A549 (cell line): ENCODE data around the gene TMEM217. TPM values are rescaled to one million over a fixed set of nuclear protein-coding genes. Genes with fewer than 3 reads are reported as not detected.
"Not testable (repeated sequence)": the region's sequence is repeated elsewhere in the genome, so short reads cannot be mapped to it uniquely, and the experiment has no call there.

Experiments
- ATAC-seq, 2 experiments: fragments of 200-7000 bp in 1 of 2; fragments of >200 bp in 1 of 2; cut with Nextera tagmentation in 1 of 2; cut with Tn5 transposase in 1 of 2; 3 replicates each; pipeline versions ENCODE4 v1.8.0 to v1.9.1; 2018 to 2020; ENCODE audit warnings: mild to moderate bottlenecking in 1 of 2, moderate library complexity in 1 of 2
- CTCF ChIA-PET: fragments of 300-600 bp; sonication (Branson Sonifier 250); formaldehyde crosslinking; extraction: SDS; loops from one replicate; lab custom pipeline; 2021; ENCODE audit warnings: antibody characterized with exemption, inconsistent platforms; lab: Yijun Ruan, JAX
- POLR2A ChIA-PET: fragments of 350-600 bp; formaldehyde crosslinking; extraction: SDS; loops from one replicate; lab custom pipeline; 2021; ENCODE audit warnings: antibody characterized with exemption, inconsistent platforms; lab: Yijun Ruan, JAX
- DNase-seq, 2 experiments: peaks; one replicate each; pipeline versions ENCODE4 v3.0.0 to v3.0.0-alpha.2; 2011 to 2016; ENCODE audit warnings: low read depth in 1 of 2, low spot score in 1 of 2
- FAIRE-seq: peaks from 2 replicates; lab custom pipeline; 2011; peaks lifted over from hg19 to GRCh38; lab: Jason Lieb, UNC
- H3K27ac ChIP-seq, 2 experiments: fragments of >200 bp; sonication (Bioruptor Twin); formaldehyde crosslinking; 3 replicates each; pipeline ENCODE4 v1.5.1; 2016 to 2017
- H3K4me1 ChIP-seq: fragments of >200 bp; sonication (Bioruptor Twin); formaldehyde crosslinking; 3 replicates; pipeline ENCODE4 v1.6.1; 2016
- H3K4me2 ChIP-seq: fragments of >200 bp; sonication (Bioruptor Twin); formaldehyde crosslinking; 3 replicates; pipeline ENCODE4 v1.6.1; 2016
- H3K4me3 ChIP-seq: fragments of >200 bp; sonication (Bioruptor Twin); formaldehyde crosslinking; 3 replicates; pipeline ENCODE4 v1.5.1; 2016
- H3K9me3 ChIP-seq: fragments of >200 bp; sonication (Bioruptor Twin); formaldehyde crosslinking; 3 replicates; pipeline ENCODE4 v1.6.1; 2016
- CEBPB ChIP-seq, 2 experiments: fragments of >200 bp in 1 of 2; sonication (Bioruptor Twin) in 1 of 2; formaldehyde crosslinking in 1 of 2; IDR thresholded peaks; 2 replicates each; pipeline ENCODE4 v1.6.1; 2012 to 2016
- FOSB ChIP-seq: fragments of 250-450 bp; sonication (Bioruptor Pico); IDR thresholded peaks from 2 replicates; pipeline ENCODE4 v1.5.0; 2020; ENCODE audit warnings: mild to moderate bottlenecking, moderate library complexity
- HEYL ChIP-seq: fragments of 250-450 bp; sonication (Bioruptor Pico); IDR thresholded peaks from 2 replicates; pipeline ENCODE4 v1.8.0; 2021; ENCODE audit warnings: mild to moderate bottlenecking, moderate library complexity
- HOXA7 ChIP-seq: fragments of 250-450 bp; sonication (Bioruptor Pico); IDR thresholded peaks from 2 replicates; pipeline ENCODE4 v1.5.0; 2020; ENCODE audit warnings: mild to moderate bottlenecking, moderate library complexity
- JUN ChIP-seq, 2 experiments: fragments of >200 bp; sonication (Bioruptor Twin); formaldehyde crosslinking; IDR thresholded peaks; 2 replicates in 1 of 2; 3 replicates in 1 of 2; pipeline ENCODE4 v1.6.1; 2016 to 2017
- KDM1A ChIP-seq: fragments of 200-600 bp; sonication (generic); IDR thresholded peaks from 2 replicates; pipeline ENCODE4 v1.6.1; 2016; ENCODE audit warnings: low read depth, mild to moderate bottlenecking
- KDM5A ChIP-seq: fragments of 200-600 bp; sonication (generic); IDR thresholded peaks from 2 replicates; pipeline ENCODE4 v1.6.1; 2016; ENCODE audit warnings: antibody characterized with exemption, mild to moderate bottlenecking
- MAZ ChIP-seq: fragments of 150-350 bp; IDR thresholded peaks from 2 replicates; pipeline ENCODE4 v1.6.1; 2014; ENCODE audit warnings: antibody characterized with exemption, low read depth, low read length, borderline replicate concordance
- PHF8 ChIP-seq: fragments of 200-600 bp; sonication (generic); IDR thresholded peaks from 2 replicates; pipeline ENCODE4 v1.6.1; 2016; ENCODE audit warnings: low read depth, mild to moderate bottlenecking, antibody characterized with exemption, moderate library complexity, borderline replicate concordance
- POLR2A ChIP-seq: IDR thresholded peaks from 2 replicates; pipeline ENCODE4 v1.6.1; 2012; ENCODE audit warnings: mild to moderate bottlenecking, low read length
- RAD21 ChIP-seq, 2 experiments: fragments of >200 bp in 1 of 2; sonication (Bioruptor Twin) in 1 of 2; formaldehyde crosslinking in 1 of 2; IDR thresholded peaks in 1 of 2; conservative IDR thresholded peaks in 1 of 2; 2 replicates in 1 of 2; 3 replicates in 1 of 2; pipeline ENCODE4 v1.6.1; 2012 to 2018; ENCODE audit warnings: inconsistent platforms in 1 of 2
- RFX5 ChIP-seq: fragments of 450-650 bp; IDR thresholded peaks from 2 replicates; pipeline ENCODE4 v1.7.1; 2014; ENCODE audit warnings: antibody characterized with exemption, mild to moderate bottlenecking, moderate library complexity
- RNF2 ChIP-seq: fragments of 200-600 bp; sonication (generic); IDR thresholded peaks from 2 replicates; pipeline ENCODE4 v1.6.1; 2016; ENCODE audit warnings: low read depth, mild to moderate bottlenecking, antibody characterized with exemption, moderate library complexity, borderline replicate concordance
- ZFP36 ChIP-seq: fragments of 450-650 bp; IDR thresholded peaks from 2 replicates; pipeline ENCODE4 v1.6.1; 2014; ENCODE audit warnings: borderline replicate concordance; ENCODE audit not compliant: partially characterized antibody
- WGBS: methylation state at CpG from one replicate; pipeline ENCODE4 v1.1.6; 2017; ENCODE audit errors: missing lambda C conversion rate; 5-methylcytosine and 5-hydroxymethylcytosine counted together
- polyA minus RNA-seq: library from RNA; depleted of rRNA, polyadenylated mRNA; stranded (reverse); fragments of >200 nt; gene quantifications from 2 replicates; pipeline ENCODE4 v1.2.3, GENCODE V29; 2011; rRNA and poly(A)+ RNA removed
- polyA plus RNA-seq, 4 experiments: library from polyadenylated mRNA; depleted of rRNA in 3 of 4; stranded (reverse); fragments of >200 nt; fragmentation: RNase III in 1 of 4; extraction: RNeasy Plus Mini Kit Qiagen cat#74134 plus additional on column Dnase treatment in 1 of 4; gene quantifications; 2 replicates in 3 of 4; 3 replicates in 1 of 4; pipeline ENCODE4 v1.2.3, GENCODE V29; 2011 to 2017
- TF ChIP-seq, protein P1 (sequence below): IDR thresholded peaks from 2 replicates; pipeline ENCODE4 v1.6.1; 2012
- TF ChIP-seq, protein P2 (sequence below): fragments of 200-600 bp; sonication (generic); IDR thresholded peaks from 2 replicates; pipeline ENCODE4 v1.6.1; 2016; ENCODE audit warnings: antibody characterized with exemption, mild to moderate bottlenecking, moderate library complexity
- TF ChIP-seq, protein P3 (sequence below): fragments of 250-450 bp; sonication (Bioruptor Pico); IDR thresholded peaks from 2 replicates; pipeline ENCODE4 v1.5.0; 2020; ENCODE audit warnings: low read depth, mild to moderate bottlenecking, moderate library complexity
- TF ChIP-seq, protein P4 (sequence below): fragments of >200 bp; sonication (Bioruptor Twin); formaldehyde crosslinking; IDR thresholded peaks from 3 replicates; pipeline ENCODE4 v1.5.1; 2016
- TF ChIP-seq, protein P5 (sequence below): fragments of 250-450 bp; sonication (Bioruptor Pico); IDR thresholded peaks from 2 replicates; pipeline ENCODE4 v1.5.0; 2021; ENCODE audit warnings: mild to moderate bottlenecking, moderate library complexity, borderline replicate concordance

Gene TMEM217
- polyA plus RNA-seq (2011; rRNA removed), result 1.4 and 1.6 TPM in 2 replicates
- polyA plus RNA-seq (2012; cell fraction: cytosol; rRNA removed), result 0.31 and 0.32 TPM in 2 replicates
- polyA plus RNA-seq (2012; cell fraction: nucleus; rRNA removed), result 0.56 and 0.61 TPM in 2 replicates
- polyA plus RNA-seq (2017; fragmentation: RNase III; extraction: RNeasy Plus Mini Kit Qiagen cat#74134 plus additional on column Dnase treatment), result 0.59 to 1.2 TPM (median 0.93 TPM) in 3 replicates
- polyA minus RNA-seq, result 0.45 and 0.83 TPM in 2 replicates

DNA sequence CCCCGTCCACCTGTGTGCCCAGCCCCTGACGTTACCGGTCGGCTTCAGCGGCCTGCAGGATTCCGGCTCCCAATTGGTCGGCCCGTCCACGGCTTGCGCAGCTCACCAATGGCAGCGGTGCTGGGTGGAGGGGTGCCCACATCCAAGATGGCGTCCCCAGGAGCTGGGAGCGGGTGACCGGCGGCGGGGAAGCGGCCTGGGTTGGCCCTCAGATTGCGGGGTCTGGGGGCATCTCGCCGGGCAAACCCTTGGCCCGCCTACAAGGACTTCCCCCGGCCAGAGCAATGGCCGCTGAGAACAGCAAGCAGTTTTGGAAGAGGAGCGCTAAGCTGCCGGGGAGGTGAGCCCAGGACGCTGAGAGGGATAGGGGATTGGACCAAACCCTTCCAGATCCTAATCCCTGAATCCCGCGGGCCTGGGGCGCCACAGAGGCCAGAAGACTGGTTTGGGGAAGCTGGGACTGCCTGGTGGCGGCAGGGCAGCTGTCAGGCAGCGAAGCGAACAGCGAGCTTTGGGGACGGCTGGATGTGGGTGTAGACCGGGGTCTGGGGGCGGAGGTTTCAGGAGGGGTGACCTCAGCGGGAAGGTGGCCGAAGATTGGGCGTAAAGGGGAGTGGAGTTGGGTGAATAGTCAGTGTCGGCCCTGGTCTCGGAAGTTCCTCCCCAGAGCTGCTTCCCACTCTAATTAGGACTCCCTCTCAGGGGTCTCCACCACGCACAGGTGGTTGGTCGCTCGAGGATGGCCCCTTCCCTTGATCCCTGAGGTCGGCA lies at the start of gene TMEM217, which contains the start of gene TBC1D22B:
Gene TMEM217, minus strand, starts transcription at position 511 of the 771 bp plus-strand sequence. CDS start 39,114 bp downstream, outside the sequence.
Gene TBC1D22B, plus strand, starts transcription at position 139 of the 771 bp plus-strand sequence. Its CDS starts 146 bp downstream, at position 285.
- Histone ChIP-seq H3K4me1 (peaks cover 19% of the 10 kb centered on the region; the same call in 1 of the 3 replicates), H3K27ac (peak within 1 kb of the TSS; percentile 92 to 96), H3K4me3 (peak within 1 kb of the TSS; percentile 86), H3K9me3 (no peaks in the 10 kb centered on the region), H3K4me2 (peak within 1 kb of the TSS; percentile 83)
- ChIA-PET POLR2A (interaction anchor here (0.6 to 1.5 kb wide), 5 partner anchors 12 to 592 kb away, joined by 3 to 10 read pairs (median 4); no protein-coding TSS in a partner anchor), CTCF (interaction anchor here (0.5 kb wide), 1 partner anchor 238 kb away, joined by 3 read pairs; no protein-coding TSS in a partner anchor)
- WGBS, result 0% methylated on average over 22 of the region's 45 CpGs
- TF ChIP-seq KDM5A, result peak; percentile 80
- peak; percentile 53; the same call in 1 of the 2 replicates for TF ChIP-seq PHF8
- TF ChIP-seq POLR2A, result peak; percentile 73
- TF ChIP-seq, protein P1, sequence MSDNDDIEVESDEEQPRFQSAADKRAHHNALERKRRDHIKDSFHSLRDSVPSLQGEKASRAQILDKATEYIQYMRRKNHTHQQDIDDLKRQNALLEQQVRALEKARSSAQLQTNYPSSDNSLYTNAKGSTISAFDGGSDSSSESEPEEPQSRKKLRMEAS, result peak; percentile 40; the same call in 1 of the 2 replicates
- no peak for TF ChIP-seq HOXA7 (CRISPR knock-in tag)
- TF ChIP-seq, protein P2, sequence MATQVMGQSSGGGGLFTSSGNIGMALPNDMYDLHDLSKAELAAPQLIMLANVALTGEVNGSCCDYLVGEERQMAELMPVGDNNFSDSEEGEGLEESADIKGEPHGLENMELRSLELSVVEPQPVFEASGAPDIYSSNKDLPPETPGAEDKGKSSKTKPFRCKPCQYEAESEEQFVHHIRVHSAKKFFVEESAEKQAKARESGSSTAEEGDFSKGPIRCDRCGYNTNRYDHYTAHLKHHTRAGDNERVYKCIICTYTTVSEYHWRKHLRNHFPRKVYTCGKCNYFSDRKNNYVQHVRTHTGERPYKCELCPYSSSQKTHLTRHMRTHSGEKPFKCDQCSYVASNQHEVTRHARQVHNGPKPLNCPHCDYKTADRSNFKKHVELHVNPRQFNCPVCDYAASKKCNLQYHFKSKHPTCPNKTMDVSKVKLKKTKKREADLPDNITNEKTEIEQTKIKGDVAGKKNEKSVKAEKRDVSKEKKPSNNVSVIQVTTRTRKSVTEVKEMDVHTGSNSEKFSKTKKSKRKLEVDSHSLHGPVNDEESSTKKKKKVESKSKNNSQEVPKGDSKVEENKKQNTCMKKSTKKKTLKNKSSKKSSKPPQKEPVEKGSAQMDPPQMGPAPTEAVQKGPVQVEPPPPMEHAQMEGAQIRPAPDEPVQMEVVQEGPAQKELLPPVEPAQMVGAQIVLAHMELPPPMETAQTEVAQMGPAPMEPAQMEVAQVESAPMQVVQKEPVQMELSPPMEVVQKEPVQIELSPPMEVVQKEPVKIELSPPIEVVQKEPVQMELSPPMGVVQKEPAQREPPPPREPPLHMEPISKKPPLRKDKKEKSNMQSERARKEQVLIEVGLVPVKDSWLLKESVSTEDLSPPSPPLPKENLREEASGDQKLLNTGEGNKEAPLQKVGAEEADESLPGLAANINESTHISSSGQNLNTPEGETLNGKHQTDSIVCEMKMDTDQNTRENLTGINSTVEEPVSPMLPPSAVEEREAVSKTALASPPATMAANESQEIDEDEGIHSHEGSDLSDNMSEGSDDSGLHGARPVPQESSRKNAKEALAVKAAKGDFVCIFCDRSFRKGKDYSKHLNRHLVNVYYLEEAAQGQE, result no peak
- TF ChIP-seq JUN (IDR thresholded peaks at IDR 0.05), result peak in 1 of 2 experiments; percentile 76; a peak in 2 of 5 replicates
- no peak for TF ChIP-seq CEBPB (IDR thresholded peaks at IDR 0.05)
- 0 out of 2 replicates have a peak, but pooled peaks have one; percentile 28 for TF ChIP-seq RFX5
- TF ChIP-seq ZFP36, result no peak
- ATAC-seq (peak; percentile 100), FAIRE-seq (no peak), DNase-seq (peak; percentile 91 to 98)

DNA sequence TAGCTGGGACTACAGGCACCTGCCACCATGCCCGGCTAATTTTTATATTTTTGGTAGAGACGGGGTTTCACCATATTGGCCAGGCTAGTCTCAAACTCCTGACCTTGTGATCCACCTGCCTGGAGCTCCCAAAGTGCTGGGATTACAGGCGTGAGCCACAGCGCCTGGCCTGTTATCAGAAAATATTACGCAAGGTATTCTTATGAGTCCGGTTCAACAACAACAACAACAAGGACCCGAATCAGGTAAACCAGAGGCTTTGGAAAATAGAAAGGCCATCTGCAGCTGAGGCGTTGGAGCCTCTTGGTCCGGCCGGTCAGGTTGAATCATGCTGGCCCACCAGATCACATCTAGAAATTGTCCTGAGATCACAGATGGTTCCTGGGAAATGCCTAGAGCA lies 49.5 kb upstream of the TMEM217 start:
- H3K4me2 ChIP-seq, H3K27ac ChIP-seq, POLR2A ChIA-PET, H3K9me3 ChIP-seq, ATAC-seq, FAIRE-seq, H3K4me1 ChIP-seq, H3K4me3 ChIP-seq, DNase-seq: not testable (repeated sequence)
- WGBS, result 94% methylated on average over 10 of the region's 10 CpGs
- CTCF ChIA-PET, result interaction anchor here (1.1 to 2.0 kb wide), 2 partner anchors 62 to 289 kb away, joined by 3 to 4 read pairs; no protein-coding TSS in a partner anchor

DNA sequence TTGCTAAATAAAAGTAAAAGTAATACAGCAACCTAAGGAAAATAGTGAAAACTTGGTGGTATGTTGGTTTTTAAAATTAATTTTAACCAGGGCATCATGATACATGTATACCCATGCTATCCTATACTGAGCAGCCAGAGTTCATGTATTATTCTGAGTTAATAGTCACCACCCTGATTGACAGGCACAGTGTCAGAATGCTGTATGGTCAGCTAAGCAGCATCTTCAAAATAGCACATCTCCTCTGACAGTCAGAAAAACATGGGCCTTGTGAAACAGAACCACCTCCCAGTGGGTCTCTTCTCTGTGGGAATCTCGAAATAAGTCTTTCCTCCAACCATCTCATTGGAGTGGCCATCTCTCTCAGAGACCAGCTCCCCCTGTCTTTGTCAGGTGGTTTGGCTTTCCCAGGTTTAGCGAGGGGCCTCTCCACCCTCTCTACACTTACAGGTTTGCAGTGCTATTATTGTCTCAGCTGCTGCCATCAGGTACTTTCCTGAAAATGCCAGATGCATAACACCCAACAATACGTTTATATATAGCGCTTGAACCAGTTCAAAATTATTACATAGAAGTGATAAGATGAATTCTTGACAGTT lies 48.8 kb upstream of the TMEM217 start:
- no peak for FAIRE-seq
- H3K4me1 ChIP-seq, result no peaks in the 10 kb centered on the region
- no peak overlapping the region for H3K27ac ChIP-seq
- no peaks in the 10 kb centered on the region for H3K9me3 ChIP-seq
- no peak overlapping the region for H3K4me3 ChIP-seq
- POLR2A ChIA-PET, result no interaction called here
- ATAC-seq, result no peak
- H3K4me2 ChIP-seq, result no peak overlapping the region
- no peak for DNase-seq
- 88% methylated on average over 4 of the region's 4 CpGs for WGBS
- CTCF ChIA-PET, result interaction anchor here (0.8 to 2.0 kb wide), 2 partner anchors 289 to 677 kb away, joined by 3 to 4 read pairs; no protein-coding TSS in a partner anchor
- TF ChIP-seq HEYL (CRISPR knock-in tag) (no peak), RNF2 (no peak), FOSB (CRISPR knock-in tag) (no peak), KDM1A (no peak), ZFP36 (no peak), RAD21 (conservative IDR thresholded peaks at IDR 0.05 in 1 of 2, IDR thresholded peaks at IDR 0.05 in 1 of 2) (no peak), MAZ (no peak)
- TF ChIP-seq, protein P3, sequence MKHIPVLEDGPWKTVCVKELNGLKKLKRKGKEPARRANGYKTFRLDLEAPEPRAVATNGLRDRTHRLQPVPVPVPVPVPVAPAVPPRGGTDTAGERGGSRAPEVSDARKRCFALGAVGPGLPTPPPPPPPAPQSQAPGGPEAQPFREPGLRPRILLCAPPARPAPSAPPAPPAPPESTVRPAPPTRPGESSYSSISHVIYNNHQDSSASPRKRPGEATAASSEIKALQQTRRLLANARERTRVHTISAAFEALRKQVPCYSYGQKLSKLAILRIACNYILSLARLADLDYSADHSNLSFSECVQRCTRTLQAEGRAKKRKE, result no peak
- TF ChIP-seq, protein P1, result no peak
- TF ChIP-seq, protein P4, sequence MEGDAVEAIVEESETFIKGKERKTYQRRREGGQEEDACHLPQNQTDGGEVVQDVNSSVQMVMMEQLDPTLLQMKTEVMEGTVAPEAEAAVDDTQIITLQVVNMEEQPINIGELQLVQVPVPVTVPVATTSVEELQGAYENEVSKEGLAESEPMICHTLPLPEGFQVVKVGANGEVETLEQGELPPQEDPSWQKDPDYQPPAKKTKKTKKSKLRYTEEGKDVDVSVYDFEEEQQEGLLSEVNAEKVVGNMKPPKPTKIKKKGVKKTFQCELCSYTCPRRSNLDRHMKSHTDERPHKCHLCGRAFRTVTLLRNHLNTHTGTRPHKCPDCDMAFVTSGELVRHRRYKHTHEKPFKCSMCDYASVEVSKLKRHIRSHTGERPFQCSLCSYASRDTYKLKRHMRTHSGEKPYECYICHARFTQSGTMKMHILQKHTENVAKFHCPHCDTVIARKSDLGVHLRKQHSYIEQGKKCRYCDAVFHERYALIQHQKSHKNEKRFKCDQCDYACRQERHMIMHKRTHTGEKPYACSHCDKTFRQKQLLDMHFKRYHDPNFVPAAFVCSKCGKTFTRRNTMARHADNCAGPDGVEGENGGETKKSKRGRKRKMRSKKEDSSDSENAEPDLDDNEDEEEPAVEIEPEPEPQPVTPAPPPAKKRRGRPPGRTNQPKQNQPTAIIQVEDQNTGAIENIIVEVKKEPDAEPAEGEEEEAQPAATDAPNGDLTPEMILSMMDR, result no peak
- TF ChIP-seq, protein P5, sequence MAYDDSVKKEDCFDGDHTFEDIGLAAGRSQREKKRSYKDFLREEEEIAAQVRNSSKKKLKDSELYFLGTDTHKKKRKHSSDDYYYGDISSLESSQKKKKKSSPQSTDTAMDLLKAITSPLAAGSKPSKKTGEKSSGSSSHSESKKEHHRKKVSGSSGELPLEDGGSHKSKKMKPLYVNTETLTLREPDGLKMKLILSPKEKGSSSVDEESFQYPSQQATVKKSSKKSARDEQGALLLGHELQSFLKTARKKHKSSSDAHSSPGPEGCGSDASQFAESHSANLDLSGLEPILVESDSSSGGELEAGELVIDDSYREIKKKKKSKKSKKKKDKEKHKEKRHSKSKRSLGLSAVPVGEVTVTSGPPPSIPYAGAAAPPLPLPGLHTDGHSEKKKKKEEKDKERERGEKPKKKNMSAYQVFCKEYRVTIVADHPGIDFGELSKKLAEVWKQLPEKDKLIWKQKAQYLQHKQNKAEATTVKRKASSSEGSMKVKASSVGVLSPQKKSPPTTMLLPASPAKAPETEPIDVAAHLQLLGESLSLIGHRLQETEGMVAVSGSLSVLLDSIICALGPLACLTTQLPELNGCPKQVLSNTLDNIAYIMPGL, result no peak
